Measurements from ENCODE around the gene SLC38A2. TPM values are rescaled to one million over a fixed set of nuclear protein-coding genes. Genes with fewer than 3 reads are reported as not detected.

The SLC38A2 gene
- 268 and 482 TPM in 2 replicates for total RNA-seq

DNA sequence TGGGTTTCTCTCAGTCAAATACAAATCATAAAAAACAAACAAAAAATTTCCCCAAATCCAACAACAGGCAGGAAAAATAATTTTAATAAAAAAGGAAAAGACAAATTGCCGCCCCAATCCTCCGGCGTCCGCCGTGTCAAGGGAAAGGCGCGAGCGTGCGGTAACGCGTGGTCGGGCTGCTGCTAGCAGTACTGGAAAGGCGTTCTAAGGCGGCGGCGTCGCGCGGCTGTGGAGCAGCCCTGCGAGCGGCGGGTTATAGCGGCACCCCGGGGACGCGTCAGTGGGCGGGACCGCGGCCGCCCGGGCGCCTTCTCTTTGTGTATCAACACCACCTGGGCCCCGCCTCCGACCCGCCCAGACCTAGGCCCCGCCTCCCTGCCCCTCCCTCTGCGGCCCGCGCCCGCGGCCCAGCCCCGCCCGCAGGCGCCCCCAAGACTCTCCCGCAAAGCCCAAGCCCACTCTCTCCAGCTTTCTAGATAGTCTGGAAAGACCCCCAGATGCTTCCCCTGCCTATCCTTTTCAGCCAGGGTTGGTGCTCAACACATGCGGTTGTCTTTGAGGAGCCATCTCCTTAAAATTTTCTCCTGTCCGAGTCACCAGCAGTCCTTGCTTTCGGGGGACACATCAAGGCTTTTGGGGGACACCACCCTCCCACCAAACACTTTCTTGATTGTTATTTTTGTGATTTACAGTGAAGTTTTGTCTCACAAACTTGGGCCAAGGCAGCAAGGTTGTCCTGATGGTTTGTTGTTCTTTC, at the start of gene SLC38A2:
Gene SLC38A2 (minus strand): TSS at position 230 of the 757 bp plus-strand sequence. CDS start 1,480 bp downstream, outside the sequence.

Other genes starting within 250 kb of the SLC38A2 start
- gene SLC38A1, start 103.7 kb downstream of the SLC38A2 start, total RNA-seq, result 27.2 and 71.7 TPM in 2 replicates

Data from subcutaneous preadipocyte (primary cell).